ENCODE measurements around the gene FIGNL1. TPM values are rescaled to one million over a fixed set of nuclear protein-coding genes. Genes with fewer than 3 reads are reported as not detected.
A peak's percentile ranks its signal among the peaks of the same experiment; 100 is the strongest.

FIGNL1 gene
- total RNA-seq, 1 experiment from 2014 or later, result 6.4 TPM

DNA sequence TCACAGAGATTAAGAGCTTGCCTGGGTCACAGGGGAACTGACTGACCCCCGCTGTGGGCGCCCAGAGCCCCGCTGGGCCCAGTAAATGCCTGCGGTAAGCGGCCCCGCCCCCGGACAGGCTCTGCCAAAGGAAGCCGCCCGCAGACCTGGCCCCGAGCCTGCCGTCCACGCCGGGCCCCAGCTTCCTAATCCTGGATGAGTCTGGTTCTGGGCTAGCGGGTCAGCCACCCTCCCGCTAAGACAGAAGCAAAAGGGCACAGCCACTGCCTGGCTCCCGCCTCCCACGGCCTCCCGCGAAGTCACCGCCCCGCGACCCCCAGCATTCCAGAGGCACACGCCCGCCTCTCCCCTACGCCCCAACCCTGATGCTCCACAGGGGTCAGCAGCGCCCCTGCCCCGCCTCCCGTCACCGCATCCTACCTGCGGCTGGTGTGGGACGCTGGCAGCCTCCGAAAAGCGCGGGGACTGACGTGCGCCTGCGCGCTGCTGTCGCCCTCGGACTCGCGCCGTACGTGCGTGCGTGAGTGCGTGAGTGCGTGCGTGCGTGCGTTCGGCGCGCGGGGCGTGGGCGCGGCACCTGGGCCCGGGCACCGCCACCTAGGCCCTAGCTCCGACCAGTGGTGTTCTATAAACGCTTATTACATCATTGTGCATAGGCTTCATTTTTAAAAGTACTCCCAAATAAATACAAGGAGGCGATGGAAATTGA lies at the start of gene FIGNL1 (continued):
- TF ChIP-seq PRDM15 (CRISPR knock-in tag; IDR thresholded peaks at IDR 0.05) (0 out of 2 replicates have a peak, but pooled peaks have one; percentile 12), ETV6 (CRISPR knock-in tag; IDR thresholded peaks at IDR 0.05) (peak; percentile 50; the same call in 1 of the 2 replicates), SP1 (CRISPR knock-in tag; conservative IDR thresholded peaks at IDR 0.05) (peak; percentile 55), ATF6 (CRISPR knock-in tag; IDR thresholded peaks at IDR 0.05) (no peak), ZNF423 (CRISPR knock-in tag; IDR thresholded peaks at IDR 0.05) (peak; percentile 87), GABPB1 (CRISPR knock-in tag; IDR thresholded peaks at IDR 0.05) (peak; percentile 57), OVOL2 (CRISPR knock-in tag; IDR thresholded peaks at IDR 0.05; ENCODE audit: borderline replicate concordance) (no peak)
- TF ChIP-seq, protein P1, sequence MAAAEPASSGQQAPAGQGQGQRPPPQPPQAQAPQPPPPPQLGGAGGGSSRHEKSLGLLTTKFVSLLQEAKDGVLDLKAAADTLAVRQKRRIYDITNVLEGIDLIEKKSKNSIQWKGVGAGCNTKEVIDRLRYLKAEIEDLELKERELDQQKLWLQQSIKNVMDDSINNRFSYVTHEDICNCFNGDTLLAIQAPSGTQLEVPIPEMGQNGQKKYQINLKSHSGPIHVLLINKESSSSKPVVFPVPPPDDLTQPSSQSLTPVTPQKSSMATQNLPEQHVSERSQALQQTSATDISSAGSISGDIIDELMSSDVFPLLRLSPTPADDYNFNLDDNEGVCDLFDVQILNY (CRISPR knock-in tag; IDR thresholded peaks at IDR 0.05), result peak; percentile 88; the same call in 1 of the 2 replicates

DNA sequence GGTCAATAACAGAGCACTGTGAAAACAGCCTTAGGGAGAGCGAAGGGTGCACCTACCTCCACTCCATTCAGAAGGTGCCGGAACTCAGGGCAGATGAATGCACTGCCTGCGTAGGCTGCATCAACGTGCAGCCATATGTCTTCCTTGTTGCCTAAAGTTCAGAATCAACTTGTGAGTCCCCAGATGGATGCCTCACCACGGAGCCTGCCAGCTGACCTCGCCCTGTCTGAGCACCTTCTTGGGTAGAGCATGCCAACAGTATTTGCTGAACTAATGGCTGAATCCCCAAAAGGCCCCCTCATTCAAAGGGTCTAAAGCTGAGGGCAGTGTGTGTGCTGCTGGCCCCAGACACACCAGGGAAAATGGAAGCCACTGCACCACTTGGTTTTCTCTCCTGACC lies 48.9 kb upstream of the FIGNL1 start:
- CTCF ChIA-PET, result no interaction called here
- H3K27me3 Mint-ChIP-seq (ENCODE audit: low read depth), result no peaks in the 10 kb centered on the region; the same call in 1 of the 2 replicates
- peaks cover 5% of the 10 kb centered on the region for H3K9me3 Mint-ChIP-seq
- POLR2A ChIA-PET, result no interaction called here
- TF ChIP-seq USF2 (CRISPR knock-in tag; IDR thresholded peaks at IDR 0.05), result no peak
- TF ChIP-seq ATF2 (CRISPR knock-in tag; IDR thresholded peaks at IDR 0.05; ENCODE audit: borderline replicate concordance, low read depth), result no peak
- TF ChIP-seq TEAD4 (CRISPR knock-in tag; IDR thresholded peaks at IDR 0.05), result no peak
- H3K36me3 Mint-ChIP-seq, result no peaks in the 10 kb centered on the region
- no peak overlapping the region for H3K27ac Mint-ChIP-seq
- DNase-seq (ENCODE audit: low spot score) (no peak), ATAC-seq (no peak)
- H3K4me3 Mint-ChIP-seq, result no peak overlapping the region
- H3K4me1 Mint-ChIP-seq, result no peaks in the 10 kb centered on the region

DNA sequence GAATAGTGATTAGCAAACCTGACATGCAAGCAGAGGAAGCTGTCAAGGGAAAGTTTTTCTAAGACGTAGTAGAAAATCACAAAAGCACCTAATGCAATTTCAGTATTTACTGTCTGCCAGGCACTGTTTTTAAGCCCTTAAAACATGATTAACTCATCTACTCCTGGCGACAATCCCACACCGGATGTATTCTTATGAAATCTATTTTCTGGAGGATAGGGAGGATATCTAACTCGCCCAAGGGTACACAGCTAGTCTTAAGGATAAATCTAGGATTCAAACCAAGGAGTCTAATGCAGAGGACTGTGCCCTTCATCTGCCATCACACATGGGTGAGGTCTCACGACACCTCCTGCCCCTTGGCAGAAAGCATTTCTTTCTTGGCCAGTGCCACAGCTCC lies 47.8 kb upstream of the FIGNL1 start:
- 0 out of 2 replicates have a peak, but pooled peaks cover 3% of the 10 kb centered on the region for H3K4me1 Mint-ChIP-seq
- no peak overlapping the region for H3K4me3 Mint-ChIP-seq
- H3K9me3 Mint-ChIP-seq, result peaks cover 5% of the 10 kb centered on the region
- CTCF ChIA-PET, result interaction anchor here (1.4 kb wide), 1 partner anchor 64 kb away, joined by 3 read pairs; no protein-coding TSS in a partner anchor
- H3K36me3 Mint-ChIP-seq, result no peaks in the 10 kb centered on the region
- POLR2A ChIA-PET, result no interaction called here
- DNase-seq (ENCODE audit: low spot score) (no peak), ATAC-seq (no peak)
- H3K27ac Mint-ChIP-seq, result no peak overlapping the region
- H3K27me3 Mint-ChIP-seq (ENCODE audit: low read depth), result no peaks in the 10 kb centered on the region; the same call in 1 of the 2 replicates
- TF ChIP-seq PREB (CRISPR knock-in tag; IDR thresholded peaks at IDR 0.05; ENCODE audit: borderline replicate concordance) (no peak), SMAD4 (CRISPR knock-in tag; IDR thresholded peaks at IDR 0.05) (no peak), NR3C1 (CRISPR knock-in tag; conservative IDR thresholded peaks at IDR 0.05; ENCODE audit: low read depth) (no peak), ELF4 (CRISPR knock-in tag; IDR thresholded peaks at IDR 0.05; ENCODE audit: low read depth) (no peak), ATF2 (CRISPR knock-in tag; IDR thresholded peaks at IDR 0.05; ENCODE audit: borderline replicate concordance, low read depth) (no peak), ZNF416 (CRISPR knock-in tag; IDR thresholded peaks at IDR 0.05) (no peak), FOXP1 (CRISPR knock-in tag; IDR thresholded peaks at IDR 0.05; ENCODE audit: borderline replicate concordance) (no peak), ZNF396 (CRISPR knock-in tag; IDR thresholded peaks at IDR 0.05; ENCODE audit: borderline replicate concordance) (no peak), NR1H2 (CRISPR knock-in tag; IDR thresholded peaks at IDR 0.05) (no peak), NFE2L1 (CRISPR knock-in tag; IDR thresholded peaks at IDR 0.05) (no peak)
- TF ChIP-seq, protein P2, sequence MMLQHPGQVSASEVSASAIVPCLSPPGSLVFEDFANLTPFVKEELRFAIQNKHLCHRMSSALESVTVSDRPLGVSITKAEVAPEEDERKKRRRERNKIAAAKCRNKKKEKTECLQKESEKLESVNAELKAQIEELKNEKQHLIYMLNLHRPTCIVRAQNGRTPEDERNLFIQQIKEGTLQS (CRISPR knock-in tag; conservative IDR thresholded peaks at IDR 0.05), result no peak

Measured in WTC11 (cell line).